Gastroesophageal sphincter (tissue), 4 donors: Measurements from ENCODE around the gene CEP131. TPM values are rescaled to one million over a fixed set of nuclear protein-coding genes. Genes with fewer than 3 reads are reported as not detected.

Experiments
- ATAC-seq: fragments of 150-250 bp; one replicate; pipeline ENCODE4 v1.9.1; 2016; ENCODE audit warnings: mild to moderate bottlenecking, moderate library complexity
- H3K27ac ChIP-seq, 4 donors: fragments of 200-600 bp; sonication (generic) in 3 of 4; 1 replicate in 3 of 4; 2 replicates in 1 of 4; pipeline ENCODE4 v1.5.1; 2016 to 2019
- H3K27me3 ChIP-seq: fragments of 200-600 bp; sonication (generic); one replicate; pipeline ENCODE4 v1.5.1; 2019
- H3K36me3 ChIP-seq, 2 donors: fragments of 200-600 bp; sonication (generic); one replicate each; pipeline ENCODE4 v1.5.1; 2019; ENCODE audit warnings: control low read depth in 1 of 2
- H3K4me1 ChIP-seq, 3 donors: fragments of 200-600 bp; sonication (generic); 1 replicate in 2 of 3; 2 replicates in 1 of 3; pipeline ENCODE4 v1.5.1; 2016 to 2019; ENCODE audit warnings: control low read depth in 2 of 3
- H3K4me3 ChIP-seq, 2 donors: fragments of 200-600 bp; sonication (generic); one replicate each; pipeline ENCODE4 v1.5.1; 2019; ENCODE audit warnings: mild to moderate bottlenecking in 1 of 2, moderate library complexity in 1 of 2
- H3K9me3 ChIP-seq, 3 donors: fragments of 200-600 bp; sonication (generic); one replicate each; pipeline ENCODE4 v1.5.1; 2017 to 2019; ENCODE audit warnings: control low read depth in 2 of 3
- EP300 ChIP-seq: sonication (generic); formaldehyde crosslinking; IDR thresholded peaks from one replicate; pipeline ENCODE4 v1.6.1; 2017; ENCODE audit warnings: antibody characterized with exemption, mild to moderate bottlenecking
- POLR2A ChIP-seq, 2 donors: fragments of 450-650 bp; IDR thresholded peaks; one replicate each; pipeline ENCODE4 v1.6.1; 2017; ENCODE audit warnings: antibody characterized with exemption in 2 of 2, mild to moderate bottlenecking in 2 of 2, moderate library complexity in 1 of 2
- POLR2AphosphoS5 ChIP-seq: sonication (generic); formaldehyde crosslinking; IDR thresholded peaks from one replicate; pipeline ENCODE4 v1.6.1; 2017; ENCODE audit warnings: antibody characterized with exemption
- WGBS, 2 donors: methylation state at CpG; one replicate each; pipeline ENCODE4 v1.1.5; 2018; ENCODE audit warnings: low coverage in 1 of 2; 5-methylcytosine and 5-hydroxymethylcytosine counted together
- total RNA-seq, 4 donors: library from RNA; depleted of rRNA; stranded (reverse); fragments of >200 nt; gene quantifications; one replicate each; pipeline ENCODE4 v1.1.0, GENCODE V29; 2016
- TF ChIP-seq, protein P1 (sequence below), 4 experiments: fragments of 200-600 bp in 2 of 4; fragments of 450-650 bp in 2 of 4; sonication (generic) in 1 of 4; IDR thresholded peaks; one replicate each; pipeline ENCODE4 v1.5.1; 2017 to 2019; ENCODE audit warnings: antibody characterized with exemption in 4 of 4, mild to moderate bottlenecking in 2 of 4, moderate library complexity in 2 of 4

Gene CEP131
- total RNA-seq, 4 donors from 2014 or later: 4.4 to 12.0 (median 6.4) TPM

DNA sequence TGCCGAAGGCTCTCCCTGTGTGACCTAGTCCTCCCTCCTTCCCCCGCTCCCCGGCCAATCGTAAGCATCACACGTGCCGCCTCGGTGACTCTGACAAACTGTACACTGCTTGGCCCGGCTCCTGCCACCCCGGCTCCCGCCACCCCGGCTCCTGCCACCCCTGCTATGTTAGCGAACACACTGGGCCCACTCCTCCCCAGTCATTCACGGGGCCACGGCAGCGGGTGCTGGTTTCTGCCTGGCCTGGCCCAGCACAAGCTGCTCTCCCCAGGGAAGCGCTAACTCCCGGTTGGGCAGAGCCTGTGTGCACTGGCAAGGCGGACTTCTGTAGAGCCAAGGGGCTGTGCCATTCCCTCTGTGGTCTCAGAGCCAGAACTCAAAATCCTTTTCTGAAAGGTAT is 38.3 kb upstream of the CEP131 start:
- no peak overlapping the region for H3K27ac ChIP-seq
- H3K4me1 ChIP-seq: peaks cover 0 to 12% (median 3%) of the 10 kb centered on the region in 3 donors
- no CpG with 5 or more reads among the region's 18 CpGs for WGBS, 2 donors
- no peak for ATAC-seq
- H3K4me3 ChIP-seq: no peak overlapping the region
- TF ChIP-seq, protein P1, sequence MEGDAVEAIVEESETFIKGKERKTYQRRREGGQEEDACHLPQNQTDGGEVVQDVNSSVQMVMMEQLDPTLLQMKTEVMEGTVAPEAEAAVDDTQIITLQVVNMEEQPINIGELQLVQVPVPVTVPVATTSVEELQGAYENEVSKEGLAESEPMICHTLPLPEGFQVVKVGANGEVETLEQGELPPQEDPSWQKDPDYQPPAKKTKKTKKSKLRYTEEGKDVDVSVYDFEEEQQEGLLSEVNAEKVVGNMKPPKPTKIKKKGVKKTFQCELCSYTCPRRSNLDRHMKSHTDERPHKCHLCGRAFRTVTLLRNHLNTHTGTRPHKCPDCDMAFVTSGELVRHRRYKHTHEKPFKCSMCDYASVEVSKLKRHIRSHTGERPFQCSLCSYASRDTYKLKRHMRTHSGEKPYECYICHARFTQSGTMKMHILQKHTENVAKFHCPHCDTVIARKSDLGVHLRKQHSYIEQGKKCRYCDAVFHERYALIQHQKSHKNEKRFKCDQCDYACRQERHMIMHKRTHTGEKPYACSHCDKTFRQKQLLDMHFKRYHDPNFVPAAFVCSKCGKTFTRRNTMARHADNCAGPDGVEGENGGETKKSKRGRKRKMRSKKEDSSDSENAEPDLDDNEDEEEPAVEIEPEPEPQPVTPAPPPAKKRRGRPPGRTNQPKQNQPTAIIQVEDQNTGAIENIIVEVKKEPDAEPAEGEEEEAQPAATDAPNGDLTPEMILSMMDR (IDR thresholded peaks at IDR 0.05): no peak
- no peak for TF ChIP-seq POLR2A (IDR thresholded peaks at IDR 0.05)
- no peak for TF ChIP-seq EP300
- TF ChIP-seq POLR2AphosphoS5: no peak
- H3K9me3 ChIP-seq: no peaks in the 10 kb centered on the region
- peaks cover 0 to 85% of the 10 kb centered on the region in 2 donors for H3K36me3 ChIP-seq
- H3K27me3 ChIP-seq: no peaks in the 10 kb centered on the region

DNA sequence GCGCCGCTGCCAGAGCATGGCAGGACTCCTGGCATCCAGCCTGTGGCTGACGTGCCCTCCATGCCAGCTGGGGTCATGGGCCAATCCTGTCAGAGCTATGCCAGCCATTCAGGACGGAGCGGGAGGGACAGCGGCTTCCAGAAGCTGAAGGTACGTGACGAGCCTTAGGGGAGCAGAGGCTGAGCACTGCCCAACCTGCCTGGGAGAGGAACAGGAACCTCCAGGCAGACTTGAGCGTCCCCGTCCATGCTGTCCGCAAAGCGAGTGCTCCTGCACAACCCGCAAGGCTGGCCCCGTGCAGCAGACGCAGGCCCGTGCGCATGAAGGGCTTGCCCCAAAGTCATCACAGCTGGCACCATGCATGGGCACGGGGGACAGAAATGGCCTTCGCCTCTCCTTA is 37.9 kb upstream of the CEP131 start:
- Histone ChIP-seq H3K4me3 (no peak overlapping the region), H3K27ac (no peak overlapping the region), H3K36me3 (peaks cover 0 to 80% of the 10 kb centered on the region in 2 donors), H3K27me3 (no peaks in the 10 kb centered on the region), H3K4me1 (peaks cover 0 to 17% (median 8%) of the 10 kb centered on the region in 3 donors), H3K9me3 (no peaks in the 10 kb centered on the region)
- WGBS, 2 donors: 85% methylated on average over 4 of the region's 19 CpGs; no CpG with 5 or more reads in 1 of the 2 donors
- ATAC-seq: no peak
- TF ChIP-seq POLR2AphosphoS5 (no peak), POLR2A (IDR thresholded peaks at IDR 0.05) (no peak), EP300 (no peak)
- TF ChIP-seq, protein P1 (IDR thresholded peaks at IDR 0.05): no peak

DNA sequence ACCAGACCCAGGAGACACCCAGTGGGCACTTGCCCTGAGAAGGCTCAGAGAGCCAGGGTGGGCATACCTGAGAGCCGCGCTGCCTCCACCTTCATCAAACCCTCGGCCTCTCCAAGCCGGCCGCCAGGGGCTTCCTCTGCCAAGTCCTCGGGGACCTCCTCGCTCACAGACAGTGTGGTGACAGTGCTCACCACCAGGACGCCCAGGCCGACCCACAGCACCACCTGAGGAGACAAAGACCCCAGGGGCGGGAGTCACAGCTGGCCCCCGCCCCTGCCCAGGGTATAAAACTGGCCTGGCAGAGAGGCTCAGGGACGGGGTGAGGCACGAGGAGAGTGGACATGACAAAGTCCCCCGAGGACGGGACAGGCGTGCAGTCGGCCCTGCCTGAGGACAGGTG is 37.4 kb upstream of the CEP131 start:
- no peak for ATAC-seq
- H3K4me3 ChIP-seq: no peak overlapping the region
- no peaks in the 10 kb centered on the region for H3K9me3 ChIP-seq
- no CpG with 5 or more reads among the region's 17 CpGs for WGBS, 2 donors
- no peaks in the 10 kb centered on the region for H3K27me3 ChIP-seq
- peaks cover 0 to 21% (median 13%) of the 10 kb centered on the region in 3 donors for H3K4me1 ChIP-seq
- H3K36me3 ChIP-seq: peaks cover 0 to 76% of the 10 kb centered on the region in 2 donors
- H3K27ac ChIP-seq: no peak overlapping the region
- TF ChIP-seq EP300 (no peak), POLR2AphosphoS5 (no peak), POLR2A (IDR thresholded peaks at IDR 0.05) (no peak)
- TF ChIP-seq, protein P1 (IDR thresholded peaks at IDR 0.05): no peak

DNA sequence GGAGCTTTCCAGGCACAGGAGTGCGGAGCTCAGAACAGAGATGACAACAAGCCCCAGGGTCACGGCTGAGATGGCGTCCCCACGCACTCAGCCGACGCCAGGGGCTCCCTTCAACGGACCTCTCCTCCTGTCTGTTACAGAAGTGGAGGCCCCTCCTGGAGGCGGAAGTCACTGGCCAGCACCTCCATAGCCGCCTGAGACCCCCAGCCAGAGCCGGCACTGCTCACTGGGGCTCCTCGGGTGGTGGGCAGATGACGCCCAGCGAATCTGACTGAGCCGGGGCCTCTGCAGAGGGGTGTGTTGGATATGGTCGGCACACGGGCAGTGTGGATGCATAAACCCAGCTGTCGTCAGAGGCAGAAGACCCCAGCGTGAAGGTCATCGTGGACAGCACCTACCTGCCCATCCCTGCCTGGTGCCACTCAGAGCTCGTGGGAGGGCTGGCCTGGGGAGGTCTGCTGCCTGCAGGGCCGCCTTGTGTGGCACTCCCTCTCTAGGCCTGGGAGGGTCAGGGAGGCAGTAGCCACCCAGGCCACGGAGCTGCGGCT is 36.4 kb upstream of the CEP131 start:
- Histone ChIP-seq H3K27me3 (no peaks in the 10 kb centered on the region), H3K9me3 (no peaks in the 10 kb centered on the region), H3K4me1 (peaks cover 0 to 32% (median 20%) of the 10 kb centered on the region in 3 donors), H3K4me3 (no peak overlapping the region), H3K36me3 (peaks cover 0 to 65% of the 10 kb centered on the region in 2 donors), H3K27ac (no peak overlapping the region)
- no peak for TF ChIP-seq EP300
- TF ChIP-seq POLR2AphosphoS5: no peak
- TF ChIP-seq POLR2A (IDR thresholded peaks at IDR 0.05): no peak
- TF ChIP-seq, protein P1 (IDR thresholded peaks at IDR 0.05): no peak
- 80% methylated on average over 7 of the region's 23 CpGs; no CpG with 5 or more reads in 1 of the 2 donors for WGBS, 2 donors
- no peak for ATAC-seq

DNA sequence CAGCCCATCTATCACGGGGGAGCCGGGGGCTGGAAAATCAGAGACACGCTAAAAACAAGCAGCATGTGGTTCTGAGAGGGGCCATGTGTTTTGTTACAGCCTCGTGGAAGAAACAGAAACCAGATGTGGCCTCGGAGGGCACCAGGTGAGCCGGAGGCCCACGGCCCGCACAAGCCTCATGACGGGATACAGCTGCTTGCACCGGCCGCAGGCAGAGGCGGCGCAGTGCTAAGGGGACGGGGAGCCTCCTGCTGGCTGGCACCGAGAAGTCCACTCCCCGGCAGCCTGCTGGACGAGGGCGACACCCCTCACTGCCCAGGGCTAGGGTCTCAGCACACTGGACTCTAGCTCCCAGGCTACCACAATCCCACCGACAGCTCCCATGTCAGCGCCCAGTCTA is 35.5 kb upstream of the CEP131 start:
- no peaks in the 10 kb centered on the region for H3K27me3 ChIP-seq
- H3K4me1 ChIP-seq: peaks cover 0 to 40% (median 20%) of the 10 kb centered on the region in 3 donors
- no peak for ATAC-seq
- no peaks in the 10 kb centered on the region for H3K9me3 ChIP-seq
- TF ChIP-seq POLR2AphosphoS5 (no peak), POLR2A (IDR thresholded peaks at IDR 0.05) (no peak), EP300 (no peak)
- TF ChIP-seq, protein P1 (IDR thresholded peaks at IDR 0.05): no peak
- H3K36me3 ChIP-seq: peaks cover 0 to 57% of the 10 kb centered on the region in 2 donors
- no peak overlapping the region for H3K4me3 ChIP-seq
- no CpG with 5 or more reads among the region's 20 CpGs for WGBS, 2 donors
- no peak overlapping the region for H3K27ac ChIP-seq
